HK-2 (cell line): Measurements from ENCODE around the gene ADAMTS6.
A peak's percentile ranks its signal among the peaks of the same experiment; 100 is the strongest.

Experiments
- DNase-seq: peaks from one replicate; pipeline ENCODE4 v3.0.0-alpha.2; 2018; ENCODE audit not compliant: unreplicated experiment

Gene ADAMTS6

DNA sequence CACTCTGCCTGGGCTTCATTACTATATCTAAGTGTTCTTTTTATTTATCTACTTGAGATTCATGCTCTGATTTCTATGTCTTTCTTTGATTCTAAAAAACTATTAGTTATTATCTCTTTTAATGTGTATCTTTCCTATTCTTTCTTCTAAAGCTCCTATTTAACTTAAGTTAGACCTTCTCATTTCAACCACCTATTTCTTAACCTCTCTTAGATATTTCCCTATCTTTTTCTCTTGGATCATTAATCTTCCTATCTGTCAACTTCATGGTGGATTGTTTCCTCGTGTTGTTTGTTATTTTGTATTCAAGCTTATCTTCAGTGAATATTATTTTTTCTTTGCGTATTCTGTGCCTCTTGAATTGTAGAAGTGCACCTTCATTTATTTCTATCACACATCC is 202.1 kb downstream of the ADAMTS6 start:
- no peak for DNase-seq

DNA sequence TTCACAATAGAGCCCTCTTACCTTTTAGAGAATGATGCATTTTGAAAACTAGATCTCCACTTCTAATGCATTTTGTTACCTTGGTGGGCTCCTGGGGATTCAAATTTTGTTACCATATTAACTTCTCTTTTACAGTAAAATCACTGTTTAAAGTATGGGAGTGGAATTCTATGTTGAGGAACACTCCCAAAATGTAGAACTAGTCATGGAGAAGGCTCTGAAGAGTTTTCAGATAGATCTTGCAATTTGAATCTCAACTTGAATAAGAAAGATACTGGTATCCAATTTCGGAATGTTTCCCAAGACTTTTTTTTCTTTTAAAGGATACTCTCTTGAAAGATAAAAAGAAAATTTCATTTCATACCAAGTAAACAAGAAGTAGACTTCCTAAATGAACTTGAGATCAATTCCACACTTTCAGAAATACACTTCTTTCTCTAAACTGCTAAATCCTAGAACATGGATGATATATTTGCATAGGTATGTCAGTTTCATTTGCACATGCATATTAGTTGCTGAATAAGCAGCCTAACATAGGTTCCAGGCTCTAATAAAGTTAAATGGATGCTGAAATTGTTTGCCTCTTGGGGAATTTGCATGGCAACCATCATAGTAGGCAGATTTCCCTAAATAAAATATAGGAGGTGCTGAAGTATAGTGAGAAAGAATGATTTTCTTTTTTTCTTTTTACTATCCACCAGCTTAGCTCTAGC is 205.4 kb downstream of the ADAMTS6 start:
- no peak for DNase-seq

DNA sequence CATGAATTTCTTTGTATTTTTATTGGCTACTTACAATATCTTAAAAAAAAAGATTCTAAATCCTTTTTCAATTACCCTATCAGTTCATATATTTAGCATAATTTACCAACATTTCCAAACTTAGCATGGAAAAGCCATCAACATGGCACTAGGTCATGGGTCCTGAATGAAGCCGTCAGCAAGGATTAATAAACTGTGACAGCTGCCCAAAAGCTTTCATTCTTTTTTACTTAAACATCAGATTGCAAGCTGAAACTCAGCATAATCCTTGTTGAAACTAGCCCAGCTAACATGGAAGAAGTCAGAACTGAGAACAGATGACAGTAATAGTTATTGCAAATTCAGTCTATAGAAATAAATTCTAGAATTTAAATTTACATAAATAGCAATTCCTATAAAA is 209.8 kb downstream of the ADAMTS6 start:
- no peak for DNase-seq

DNA sequence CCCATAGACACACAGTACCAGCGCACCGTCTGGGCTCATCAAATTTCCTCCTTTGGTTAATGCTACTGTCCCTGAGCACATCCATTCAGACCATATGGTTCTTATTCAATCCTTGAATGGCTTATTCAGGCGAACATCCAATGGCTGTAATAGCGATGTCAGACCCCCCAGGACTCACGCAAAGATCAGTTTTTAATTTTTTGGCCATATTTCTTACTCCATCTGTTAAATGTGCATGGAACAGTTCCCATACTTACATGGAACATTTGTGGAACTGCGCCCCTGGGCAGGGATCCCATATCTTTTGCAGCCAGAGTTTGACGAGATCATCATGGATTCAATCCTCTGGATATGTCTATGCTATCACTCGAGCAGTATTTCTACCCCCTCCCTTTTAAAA is 213.2 kb downstream of the ADAMTS6 start:
- no peak for DNase-seq

DNA sequence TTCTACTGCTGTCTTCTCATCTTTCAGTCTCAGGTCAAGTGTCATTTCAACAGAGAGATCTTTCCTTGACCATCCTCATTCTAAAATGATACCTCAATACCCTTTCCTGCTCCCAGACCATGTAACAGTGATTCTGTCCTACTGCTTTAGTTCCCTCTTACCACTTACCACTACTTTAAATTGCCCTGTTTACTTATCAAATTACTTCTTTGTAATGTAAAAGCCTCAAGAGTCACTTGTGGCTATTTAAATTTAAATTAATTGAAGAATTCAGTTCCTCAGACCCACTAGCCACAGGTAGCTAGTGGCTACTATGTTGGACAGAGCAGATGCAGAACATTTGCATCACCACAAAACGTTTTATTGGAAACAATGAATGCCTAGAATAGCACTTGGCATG is 217.3 kb downstream of the ADAMTS6 start:
- DNase-seq = no peak

DNA sequence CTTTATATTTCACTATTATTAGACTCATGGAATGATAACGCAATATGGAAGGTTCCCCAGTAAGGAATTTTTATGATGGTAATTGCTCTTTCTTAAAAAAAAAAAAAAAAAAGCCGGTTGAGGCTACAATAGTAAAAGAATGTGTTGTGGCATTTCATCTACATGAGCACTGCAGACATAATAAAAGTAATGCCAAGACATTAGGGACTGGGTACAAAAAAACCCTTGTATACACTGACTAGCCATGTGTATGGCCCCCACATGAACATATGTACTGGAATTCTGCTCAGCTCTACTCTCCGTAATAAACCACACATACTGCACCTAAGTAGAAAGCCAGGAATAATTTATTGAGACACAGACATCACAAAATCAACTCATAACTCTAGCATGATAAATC is 218.4 kb downstream of the ADAMTS6 start:
- DNase-seq = no peak

DNA sequence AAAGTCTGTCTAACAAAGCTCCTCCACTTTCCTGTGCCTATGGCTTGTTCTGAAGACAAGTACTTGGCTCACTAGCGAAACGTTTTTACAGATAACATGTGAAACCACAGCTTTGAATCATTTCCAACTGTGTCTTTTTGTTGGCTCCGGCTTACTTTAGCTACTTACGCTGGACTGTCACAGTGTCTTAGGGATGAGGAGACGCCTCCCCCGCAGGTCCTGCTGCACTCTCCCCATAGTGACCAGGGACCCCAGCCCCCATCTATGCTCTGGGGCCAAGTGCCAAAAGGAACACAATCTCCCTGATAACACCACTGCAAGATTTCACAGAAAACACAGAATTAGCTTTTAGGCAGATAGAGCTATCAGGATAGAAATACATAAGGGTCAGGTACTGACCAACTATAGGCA is 219.1 kb downstream of the ADAMTS6 start:
- no peak for DNase-seq

DNA sequence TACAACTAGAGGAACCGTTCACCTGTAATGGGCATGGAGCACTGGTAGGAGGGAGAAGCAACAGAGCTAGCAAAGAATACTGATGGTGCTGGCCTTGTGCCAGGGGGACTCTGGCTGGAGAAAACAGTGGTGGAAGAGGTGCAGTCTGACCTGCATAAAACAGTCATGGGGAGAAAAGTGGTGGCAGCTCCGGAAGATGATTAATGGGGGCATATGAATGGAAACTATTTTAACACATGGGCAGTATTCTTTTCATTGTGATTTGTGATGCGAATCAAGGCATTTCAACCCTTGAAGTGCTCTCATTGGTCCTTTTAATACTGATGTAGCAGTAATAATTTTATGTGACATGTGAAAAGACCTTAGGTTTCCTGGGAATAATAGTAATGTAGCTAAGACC is 219.6 kb downstream of the ADAMTS6 start:
- DNase-seq = no peak

DNA sequence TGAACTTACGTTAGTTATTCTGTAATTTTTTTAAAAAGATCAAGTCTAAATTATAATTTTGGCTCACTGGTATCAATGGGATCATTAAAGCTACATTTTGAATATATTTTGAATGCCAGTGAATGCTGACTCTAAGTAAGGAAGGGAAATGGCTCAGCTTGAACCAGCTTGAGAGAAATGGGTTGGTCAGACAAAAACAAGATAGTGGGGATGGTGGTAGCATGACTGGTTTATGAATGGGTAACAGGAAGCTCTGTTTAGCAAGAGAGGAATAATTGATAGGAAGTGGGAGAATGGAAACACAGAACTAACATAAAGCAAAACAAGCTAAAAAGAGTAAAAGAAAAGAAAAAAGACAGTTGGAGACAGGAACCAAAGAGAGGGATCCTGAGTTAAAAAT is 220.2 kb downstream of the ADAMTS6 start:
- DNase-seq = no peak

DNA sequence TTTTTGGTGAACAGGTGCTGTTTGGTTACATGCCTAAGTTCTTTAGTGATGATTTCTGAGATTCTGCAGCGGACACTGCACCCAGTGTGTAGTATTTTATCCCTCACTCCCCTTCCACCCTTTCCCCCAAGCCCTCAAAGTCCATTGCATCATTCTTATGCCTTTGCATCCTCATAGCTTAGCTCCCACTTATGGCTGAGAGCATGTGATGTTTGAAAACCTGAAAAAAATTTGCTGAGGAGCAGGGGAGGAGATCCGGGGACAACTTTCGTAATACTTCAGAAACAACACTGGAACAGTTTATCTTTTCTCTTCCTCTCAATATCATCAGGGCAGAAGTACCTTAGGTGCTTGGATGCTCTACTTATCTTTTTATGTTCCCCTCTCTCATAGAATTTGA is 226.4 kb downstream of the ADAMTS6 start:
- DNase-seq = no peak

DNA sequence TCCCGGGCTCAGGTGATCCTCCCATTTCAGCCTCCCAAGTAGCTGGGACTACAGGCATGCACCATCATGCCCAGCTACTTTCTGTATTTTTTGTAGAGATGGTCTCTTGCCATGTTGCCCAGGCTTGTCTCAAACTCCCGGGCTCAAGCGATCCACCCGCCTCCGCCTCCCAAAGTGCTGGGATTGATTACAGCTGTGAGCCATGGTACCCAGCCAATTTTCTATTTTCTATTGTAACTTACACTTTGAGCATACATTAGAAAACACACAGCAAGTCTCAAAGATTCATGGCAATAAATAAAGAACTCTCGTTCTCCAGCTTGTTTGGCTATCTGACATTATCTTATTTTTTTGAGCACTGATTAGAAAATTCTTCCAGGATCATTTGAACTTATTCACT is 228.7 kb downstream of the ADAMTS6 start:
- no peak for DNase-seq

DNA sequence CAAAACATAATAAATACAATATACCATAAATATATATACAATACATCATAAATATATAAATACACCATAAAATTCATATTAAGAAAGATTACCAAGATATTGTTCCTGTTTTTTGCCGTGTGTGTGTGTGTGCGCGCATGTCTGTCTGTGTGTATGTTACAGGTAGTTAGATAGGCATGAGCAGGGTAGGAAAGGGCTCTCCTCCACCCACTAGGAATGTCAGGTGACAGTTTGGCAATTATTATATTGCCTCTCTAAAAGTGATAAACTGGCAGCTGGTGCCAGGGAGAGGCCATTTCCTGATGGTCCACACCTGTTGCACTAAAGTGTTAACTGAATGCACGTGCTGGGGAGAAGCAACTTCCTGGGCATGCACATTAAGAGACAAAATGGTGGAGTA is 232.8 kb downstream of the ADAMTS6 start:
- DNase-seq = no peak

DNA sequence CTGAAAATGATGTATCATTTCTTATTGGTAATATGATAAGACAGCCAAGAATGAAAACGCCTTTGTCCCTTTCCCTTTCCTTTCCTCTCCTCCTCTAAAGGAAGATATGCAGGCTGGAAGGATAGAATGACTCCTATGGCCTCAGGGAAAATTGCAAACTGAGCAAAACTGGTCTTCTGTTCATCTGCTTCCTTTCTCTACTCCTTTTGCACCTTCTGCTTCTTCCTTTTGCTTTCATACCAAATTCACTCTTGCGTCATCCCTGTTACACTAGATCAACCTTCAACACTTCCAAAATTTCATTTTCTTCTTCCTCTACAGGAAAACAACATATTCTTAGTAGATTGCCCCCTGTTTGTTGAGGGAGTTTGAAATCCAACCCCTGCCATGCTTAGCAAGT is 234.1 kb downstream of the ADAMTS6 start:
- DNase-seq = no peak

DNA sequence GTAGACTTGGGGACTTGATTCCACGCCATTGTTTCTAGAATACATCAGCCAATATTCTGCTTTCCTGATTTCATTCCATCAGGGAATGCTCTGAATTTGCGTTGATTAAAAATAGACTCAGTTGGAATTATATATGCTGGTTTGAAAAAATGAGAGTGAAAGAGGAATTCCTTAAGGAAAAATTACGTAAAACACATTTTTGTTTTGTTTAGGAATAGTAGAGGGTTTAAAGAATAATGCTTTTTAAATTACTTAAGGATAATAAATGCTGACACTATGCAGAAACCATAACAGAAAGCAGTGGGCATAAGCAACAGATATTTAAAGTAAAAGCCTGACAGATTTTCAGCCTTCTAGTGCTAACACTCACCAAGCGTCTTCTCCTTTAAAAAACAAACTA is 235.0 kb downstream of the ADAMTS6 start:
- no peak for DNase-seq

DNA sequence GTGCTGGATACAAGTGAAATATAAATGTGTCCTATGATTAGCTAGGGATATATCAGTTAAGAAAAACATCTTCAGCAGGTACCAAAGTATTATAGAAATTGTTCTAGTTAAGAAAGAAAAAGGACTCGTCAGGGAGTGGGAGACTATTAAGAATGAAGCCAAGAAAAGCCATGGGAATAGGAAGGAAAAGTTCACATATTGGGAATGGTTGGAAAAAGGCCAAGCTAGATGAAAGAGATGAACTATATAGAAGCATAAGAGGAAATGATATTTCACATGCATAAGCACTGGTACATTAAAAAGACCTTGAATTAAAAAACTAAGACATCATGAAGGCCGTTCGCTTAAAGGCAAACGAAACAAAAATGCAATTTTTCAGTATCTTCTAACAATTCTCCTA is 237.7 kb downstream of the ADAMTS6 start:
- DNase-seq = no peak

DNA sequence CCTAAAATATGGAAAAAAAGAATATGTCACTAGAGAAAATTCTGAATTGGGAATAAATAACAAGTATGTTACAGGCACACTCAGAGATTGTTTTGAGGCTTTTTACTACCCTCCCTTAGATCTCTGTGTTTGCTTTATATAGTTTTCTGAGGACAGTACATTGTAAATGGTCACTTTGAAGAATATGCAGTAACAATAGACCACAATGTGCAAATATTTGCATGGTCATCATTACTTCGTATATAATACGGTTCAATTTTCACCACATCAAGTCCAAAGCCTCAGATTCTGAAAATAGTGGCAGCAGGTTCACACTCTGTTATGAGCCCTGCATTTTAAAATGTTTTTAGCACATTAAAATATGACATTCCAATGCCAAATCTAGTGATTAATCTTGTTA is 238.6 kb downstream of the ADAMTS6 start:
- DNase-seq = no peak

DNA sequence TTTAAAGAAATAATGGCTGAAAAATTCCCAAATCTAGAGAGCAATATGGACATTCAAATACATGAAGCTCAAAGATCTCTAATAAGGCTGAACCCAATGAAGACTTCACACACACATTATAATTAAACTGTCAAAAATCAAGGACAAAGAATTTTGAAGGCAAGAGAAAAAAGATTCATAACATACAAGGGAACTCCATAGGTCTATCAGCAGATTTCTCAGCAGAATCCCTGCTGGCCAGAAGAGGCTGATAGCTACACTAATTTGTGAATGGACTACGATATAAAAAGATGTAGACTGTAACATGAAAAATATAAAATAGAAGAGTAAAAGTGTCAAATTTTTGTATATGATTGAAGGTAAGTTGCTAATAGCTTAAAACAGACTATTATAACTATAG is 251.9 kb downstream of the ADAMTS6 start:
- no peak for DNase-seq

DNA sequence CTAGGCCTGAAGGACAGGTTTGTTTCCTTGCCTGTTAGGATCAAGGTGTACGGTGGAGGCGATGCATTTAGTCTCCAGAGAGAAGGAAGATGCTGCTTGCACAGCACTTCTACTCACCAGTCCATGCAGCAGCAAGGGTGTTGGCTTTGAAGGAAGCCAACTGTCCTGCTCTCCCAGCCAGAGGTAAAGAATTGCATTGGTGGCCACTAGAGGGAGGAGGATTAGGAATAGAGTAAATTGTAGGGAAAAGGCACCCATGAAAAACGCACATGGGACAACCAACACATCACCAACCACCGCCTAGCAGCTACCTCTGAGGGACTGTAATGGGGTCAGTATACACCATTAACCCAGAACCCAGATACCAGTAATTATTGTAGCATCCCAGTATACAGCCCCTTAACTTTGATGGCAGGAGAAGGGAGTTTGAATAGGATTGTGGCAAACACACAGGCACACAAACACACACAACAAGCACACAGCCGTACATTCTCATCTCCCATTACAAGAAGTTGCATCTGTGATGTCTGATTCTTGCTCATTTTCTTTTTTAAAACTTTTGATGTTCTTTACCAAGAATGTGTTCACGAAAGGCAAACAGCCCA is 267.7 kb downstream of the ADAMTS6 start:
- no peak for DNase-seq

DNA sequence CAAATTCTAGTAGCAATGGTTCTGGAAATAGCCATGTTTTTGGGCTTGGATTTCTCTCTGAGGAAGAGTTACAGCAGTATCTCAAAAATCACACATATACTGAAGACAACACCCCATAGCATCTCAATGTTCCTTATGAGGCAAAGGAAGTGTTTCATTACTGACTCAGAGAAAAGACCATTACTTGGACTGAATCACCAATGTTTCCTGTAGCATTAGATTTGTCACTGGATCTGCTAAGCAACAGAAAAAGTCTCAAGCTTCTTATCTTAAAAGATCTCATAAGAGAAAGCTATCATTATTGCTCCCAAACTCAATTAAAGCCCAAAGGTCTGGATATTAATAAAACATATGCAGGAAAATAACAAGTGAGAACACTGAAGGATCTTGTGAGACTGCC is 272.4 kb downstream of the ADAMTS6 start:
- DNase-seq = no peak

DNA sequence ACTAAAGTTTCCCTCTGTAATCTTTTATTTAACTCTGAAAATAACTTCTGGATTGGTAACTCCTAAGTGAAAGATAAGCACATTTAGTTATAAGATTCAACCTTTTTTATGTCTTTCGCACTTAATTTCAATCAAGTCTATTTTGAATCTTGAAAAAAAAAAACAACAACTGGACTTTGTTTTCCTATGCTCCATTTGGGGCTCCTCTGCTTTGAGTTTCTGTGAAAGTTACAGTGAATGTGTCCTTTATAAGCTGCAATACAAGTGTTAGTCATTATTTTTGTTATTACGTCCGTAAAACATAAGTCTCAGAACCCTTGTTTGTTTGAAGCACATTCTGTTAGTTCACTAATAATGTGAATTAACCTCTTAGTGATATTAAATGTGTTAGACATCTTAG is 276.8 kb downstream of the ADAMTS6 start:
- no peak for DNase-seq

DNA sequence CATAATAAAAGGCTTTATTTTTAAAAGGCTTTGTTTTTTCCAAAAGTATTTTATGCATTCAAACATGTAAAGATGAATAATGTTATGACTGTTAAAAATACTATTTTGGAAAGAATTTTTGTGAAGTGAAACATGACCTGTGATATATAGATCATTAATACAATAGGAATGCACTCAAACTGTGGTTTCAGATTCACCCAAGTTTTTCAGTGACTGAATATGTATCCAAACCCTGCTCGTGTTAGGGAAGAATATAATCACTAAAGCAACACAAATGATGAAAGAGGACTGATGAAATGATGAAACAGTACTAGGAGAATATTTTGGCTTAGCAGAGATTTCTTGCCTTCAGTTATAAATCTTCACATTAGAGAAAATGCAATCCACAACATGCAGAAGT is 278.0 kb downstream of the ADAMTS6 start:
- no peak for DNase-seq

DNA sequence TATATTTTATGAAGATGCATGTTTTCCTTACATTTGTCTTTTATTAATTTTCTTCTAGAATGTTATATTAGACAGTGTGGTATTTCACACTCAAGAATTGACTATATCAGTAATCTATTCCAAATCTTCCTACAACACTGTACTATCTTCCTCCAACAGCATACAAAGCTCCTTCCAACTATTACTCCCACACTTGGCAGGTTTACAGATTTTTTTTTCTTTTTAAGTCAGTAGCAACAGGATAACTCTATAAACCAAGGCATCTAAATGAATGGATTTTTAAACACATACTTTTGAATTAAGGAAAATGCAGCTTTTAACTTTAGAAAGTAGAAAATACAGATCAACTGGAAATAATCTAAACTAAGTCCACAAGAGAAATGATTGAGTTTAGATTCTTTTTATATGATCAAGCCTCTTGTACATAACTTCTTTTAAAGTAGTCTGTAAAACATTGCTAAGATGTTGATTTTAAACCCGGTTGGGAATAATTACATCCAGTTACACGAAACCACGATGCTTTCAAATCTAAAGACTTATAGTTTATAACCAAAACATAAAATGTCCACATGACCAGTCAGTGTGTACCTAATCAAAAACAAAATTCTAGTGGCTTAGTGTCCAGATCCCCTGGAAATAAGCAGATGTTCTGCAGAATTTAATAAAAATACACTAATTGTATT is 281.6 kb downstream of the ADAMTS6 start:
- DNase-seq = no peak

DNA sequence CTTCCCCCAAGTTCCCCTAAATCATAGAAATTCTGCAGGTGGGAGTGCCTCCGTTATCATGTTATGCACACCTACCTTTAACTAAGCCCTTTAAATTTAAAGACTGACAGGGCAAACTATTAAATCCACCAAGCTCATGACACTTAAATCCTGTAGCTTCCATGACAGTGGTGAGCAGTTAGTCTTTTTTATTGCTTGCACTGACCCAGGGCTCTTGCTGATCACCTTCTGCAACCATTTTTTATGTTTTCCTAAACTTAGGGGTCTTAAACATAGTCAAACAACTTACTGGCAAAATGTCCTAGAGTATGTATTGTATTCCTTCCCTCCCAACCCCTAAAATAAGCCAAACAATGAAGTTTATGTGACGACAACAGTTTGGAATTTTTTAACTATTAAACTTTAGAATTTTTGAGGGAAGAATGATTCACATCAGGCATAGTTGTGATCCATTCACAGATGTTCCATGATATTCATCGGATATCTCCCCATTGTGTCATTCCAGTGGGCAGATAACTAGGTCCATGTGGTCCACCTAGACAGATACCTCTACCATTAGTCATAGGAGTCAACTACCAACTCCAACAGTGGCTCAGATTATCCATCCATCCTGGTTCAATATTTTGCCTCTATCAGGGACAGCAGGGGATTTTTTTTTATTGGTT is 283.1 kb downstream of the ADAMTS6 start:
- DNase-seq = peak; percentile 24
